T-helper 17 cell (primary cell): ENCODE measurements around the gene PPP2R5B. TPM values are rescaled to one million over a fixed set of nuclear protein-coding genes. Genes with fewer than 3 reads are reported as not detected.

Experiments
- ATAC-seq: fragments of 150-1000 bp; cut with Tn5 transposase; 2 replicates; pipeline ENCODE4 v1.10.0; 2021; ENCODE audit warnings: mild to moderate bottlenecking, moderate library complexity
- DNase-seq, 3 donors: peaks; one replicate each; pipeline versions ENCODE4 v3.0.0 to v3.0.0-alpha.2; 2020 to 2021
- H3K9me3 ChIP-seq: one replicate; pipeline ENCODE4 v1.7.0; 2013; ENCODE audit warnings: low read length, mild to moderate bottlenecking; ENCODE audit not compliant: control insufficient read depth, poor library complexity, severe bottlenecking
- H3K27ac Mint-ChIP-seq: one replicate; pipeline ENCODE4 v1.8.0; 2022; ENCODE audit warnings: mild to moderate bottlenecking, moderate library complexity, mixed read lengths
- H3K27me3 Mint-ChIP-seq: one replicate; pipeline ENCODE4 v1.8.0; 2022; ENCODE audit warnings: mixed read lengths
- H3K36me3 Mint-ChIP-seq: one replicate; pipeline ENCODE4 v1.8.0; 2022; ENCODE audit warnings: low read depth, mixed read lengths
- H3K4me1 Mint-ChIP-seq: one replicate; pipeline ENCODE4 v1.8.0; 2022; ENCODE audit warnings: mild to moderate bottlenecking, mixed read lengths
- H3K4me3 Mint-ChIP-seq: one replicate; pipeline ENCODE4 v1.8.0; 2022; ENCODE audit warnings: mild to moderate bottlenecking, moderate library complexity, mixed read lengths
- total RNA-seq, 4 donors: library from RNA in 2 of 4; stranded (reverse) in 2 of 4; gene quantifications; one replicate each; pipeline ENCODE4 v1.2.3 and lab custom pipeline; 2022 to 2026

Gene PPP2R5B
- total RNA-seq, 2 donors from 2014 or later = 21.5 to 25.3 TPM

GRCh38 chr11:64933213-64933934 lies 8.9 kb downstream of the PPP2R5B start:
- Mint-ChIP-seq H3K27me3 (no peaks in the 10 kb centered on the region), H3K36me3 (no peaks in the 10 kb centered on the region), H3K27ac (no peak overlapping the region), H3K4me3 (no peak overlapping the region), H3K4me1 (no peaks in the 10 kb centered on the region)
- ATAC-seq (no peak), DNase-seq (no peak)
- H3K9me3 ChIP-seq = no peaks in the 10 kb centered on the region

DNA sequence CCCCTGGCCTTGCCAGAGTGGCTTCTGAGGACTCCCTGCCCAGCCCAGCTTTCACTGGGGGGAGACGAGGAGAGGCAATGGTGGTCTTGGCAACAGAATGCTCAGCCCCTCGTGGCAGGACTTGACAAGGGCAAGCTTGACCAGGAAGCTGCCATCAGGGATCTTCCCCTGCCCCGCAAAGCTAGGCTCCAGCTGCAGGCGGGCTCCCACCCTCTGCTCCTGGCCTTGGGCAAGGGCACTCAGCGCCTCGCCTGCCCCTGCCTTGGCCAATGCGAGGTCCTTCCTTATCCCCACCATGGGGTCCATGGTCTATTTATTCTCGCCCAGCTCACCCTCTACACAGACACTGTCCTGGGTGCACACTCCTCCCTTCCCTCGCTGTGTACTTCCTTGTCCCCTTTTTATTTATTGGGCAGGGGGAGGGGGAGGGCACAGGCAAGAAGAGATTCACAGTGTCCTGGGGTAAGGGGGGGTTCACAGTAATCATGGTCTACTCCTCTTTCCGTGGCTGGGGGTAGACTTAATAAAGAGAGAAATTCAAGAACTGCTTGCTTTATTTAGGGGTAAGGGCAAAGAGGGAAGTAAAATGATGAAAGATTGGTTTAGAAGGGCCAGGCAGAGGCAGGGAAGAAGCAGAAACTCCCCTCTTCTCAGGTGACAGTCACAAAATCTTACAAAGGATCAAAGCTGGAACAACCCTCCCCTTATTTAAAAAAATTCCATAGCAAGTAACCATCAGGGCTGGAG lies 9.6 kb downstream of the PPP2R5B start:
- no peaks in the 10 kb centered on the region for H3K36me3 Mint-ChIP-seq
- H3K9me3 ChIP-seq = no peaks in the 10 kb centered on the region
- no peak overlapping the region for H3K4me3 Mint-ChIP-seq
- no peak overlapping the region for H3K27ac Mint-ChIP-seq
- DNase-seq (no peak), ATAC-seq (no peak)
- no peaks in the 10 kb centered on the region for H3K4me1 Mint-ChIP-seq
- H3K27me3 Mint-ChIP-seq = no peaks in the 10 kb centered on the region

- H3K36me3 Mint-ChIP-seq = no peaks in the 10 kb centered on the region
- no peak for DNase-seq
- H3K27ac Mint-ChIP-seq = no peak overlapping the region
- no peaks in the 10 kb centered on the region for H3K4me1 Mint-ChIP-seq
- H3K27me3 Mint-ChIP-seq = peaks cover 5% of the 10 kb centered on the region
- no peak for ATAC-seq
- H3K9me3 ChIP-seq = no peaks in the 10 kb centered on the region
- no peak overlapping the region for H3K4me3 Mint-ChIP-seq
Observed at GRCh38 chr11:64934682-64935358, 10.3 kb downstream of the PPP2R5B start.

DNA sequence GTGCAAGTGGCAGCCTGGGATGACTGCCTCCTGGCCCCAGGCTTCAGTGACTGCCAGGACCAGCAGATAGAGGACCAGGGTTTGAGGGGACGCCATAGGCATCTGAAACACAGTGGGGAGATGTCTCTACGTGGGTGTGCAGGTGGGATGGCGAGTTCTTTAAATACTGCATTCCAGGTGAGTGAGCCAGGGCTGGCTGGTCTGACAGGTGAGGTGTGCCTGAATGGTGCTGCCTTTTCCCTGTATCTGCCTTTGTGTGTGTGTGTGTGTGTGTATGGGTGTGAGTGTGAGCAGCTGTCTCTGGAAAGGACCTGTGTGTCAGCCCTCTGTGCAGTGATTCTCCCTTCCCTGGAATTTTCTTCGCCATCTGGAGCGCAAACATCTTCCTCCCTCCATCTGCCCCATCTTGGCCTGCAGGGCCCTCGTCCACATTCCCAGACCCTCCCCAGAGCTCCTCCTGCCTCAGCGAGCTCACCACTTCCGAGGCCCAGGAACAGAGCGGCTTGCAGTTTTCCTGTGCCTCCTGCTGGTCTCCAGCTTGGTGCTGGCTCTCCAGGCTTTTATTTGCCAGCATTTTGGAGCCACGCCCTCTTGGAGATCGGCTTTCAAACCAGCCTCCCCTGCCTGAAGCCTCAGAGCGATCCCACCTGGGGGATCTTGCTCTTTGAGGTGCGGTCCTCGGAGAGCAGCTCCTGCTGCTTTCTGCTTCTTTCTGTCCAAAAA lies 11.0 kb downstream of the PPP2R5B start, which contains the start of gene GPHA2:
Gene GPHA2, minus strand, starts transcription at position 535 of the 723 bp plus-strand sequence. Its CDS starts 433 bp downstream, at position 102.
- H3K27ac Mint-ChIP-seq = no peak within 1 kb of the TSS
- H3K9me3 ChIP-seq = no peaks in the 10 kb centered on the region
- H3K4me3 Mint-ChIP-seq = no peak within 1 kb of the TSS
- peaks cover 8% of the 10 kb centered on the region for H3K27me3 Mint-ChIP-seq
- no peaks in the 10 kb centered on the region for H3K4me1 Mint-ChIP-seq
- no peak for ATAC-seq
- H3K36me3 Mint-ChIP-seq = no peaks in the 10 kb centered on the region
- DNase-seq = no peak

- ATAC-seq = no peak
- H3K27me3 Mint-ChIP-seq = peaks cover 11% of the 10 kb centered on the region
- H3K27ac Mint-ChIP-seq = no peak overlapping the region
- no peak for DNase-seq
- H3K9me3 ChIP-seq = no peaks in the 10 kb centered on the region
- no peaks in the 10 kb centered on the region for H3K4me1 Mint-ChIP-seq
- no peaks in the 10 kb centered on the region for H3K36me3 Mint-ChIP-seq
- no peak overlapping the region for H3K4me3 Mint-ChIP-seq
Observed at GRCh38 chr11:64936539-64936938, 12.1 kb downstream of the PPP2R5B start.

DNA sequence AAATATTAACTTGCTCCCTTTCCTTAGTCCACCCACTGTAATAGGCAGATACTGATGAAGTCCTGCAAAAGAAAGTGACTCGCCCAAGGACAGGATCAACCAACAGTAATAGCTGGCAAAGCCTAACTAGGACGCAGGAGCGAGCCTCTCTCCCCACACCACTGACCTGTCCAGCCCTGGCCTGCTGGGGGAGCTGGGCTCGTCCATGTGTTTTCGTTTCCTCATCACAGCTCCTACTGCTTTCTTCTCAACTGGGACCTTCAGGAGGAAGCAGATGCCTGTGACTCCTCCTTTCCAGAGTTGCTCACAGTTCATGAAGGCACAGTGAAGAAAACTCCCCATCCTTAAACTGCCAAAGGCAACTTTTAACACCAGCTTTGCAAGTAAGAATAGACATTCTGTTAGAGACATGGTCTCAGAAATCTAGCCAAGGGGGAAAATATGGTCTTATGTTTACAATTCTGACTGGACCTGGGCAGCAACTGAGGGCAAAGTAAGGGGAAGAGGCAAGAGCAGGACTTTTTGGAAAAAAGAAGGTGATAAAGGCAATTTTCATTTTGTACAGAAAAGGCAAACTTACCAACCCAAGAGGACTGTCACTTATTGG lies 22.8 kb downstream of the PPP2R5B start:
- H3K9me3 ChIP-seq = no peaks in the 10 kb centered on the region
- no peak for DNase-seq
- Mint-ChIP-seq H3K27ac (no peak overlapping the region), H3K4me3 (no peak overlapping the region), H3K4me1 (no peaks in the 10 kb centered on the region), H3K27me3 (peaks cover 23% of the 10 kb centered on the region), H3K36me3 (no peaks in the 10 kb centered on the region)
- no peak for ATAC-seq

DNA sequence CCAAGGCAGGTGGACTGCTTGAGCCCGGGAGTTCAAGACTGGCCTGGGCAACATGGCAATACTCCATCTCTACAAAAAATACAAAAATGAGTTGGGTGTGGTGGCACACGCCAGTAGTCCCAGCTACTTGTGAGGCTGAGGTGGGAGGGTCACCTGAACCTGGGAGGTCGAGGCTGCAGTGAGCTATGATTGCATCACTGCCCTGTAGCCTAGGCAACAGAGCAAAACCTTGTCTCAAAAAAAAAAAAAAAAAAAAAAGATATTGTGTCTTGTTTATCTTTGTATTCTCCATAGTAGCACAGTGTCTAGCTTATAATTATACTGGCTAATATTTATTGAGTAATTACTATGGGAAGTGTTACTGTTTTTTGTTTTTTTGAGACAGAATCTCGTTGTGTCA lies 27.0 kb downstream of the PPP2R5B start:
- Mint-ChIP-seq H3K36me3 (no peaks in the 10 kb centered on the region), H3K4me3 (no peak overlapping the region), H3K27me3 (peaks cover 16% of the 10 kb centered on the region), H3K4me1 (no peaks in the 10 kb centered on the region), H3K27ac (no peak overlapping the region)
- DNase-seq = no peak
- ATAC-seq = no peak
- H3K9me3 ChIP-seq = no peaks in the 10 kb centered on the region

GRCh38 chr11:64954201-64954600 lies 29.7 kb downstream of the PPP2R5B start:
- no peak for ATAC-seq

DNA sequence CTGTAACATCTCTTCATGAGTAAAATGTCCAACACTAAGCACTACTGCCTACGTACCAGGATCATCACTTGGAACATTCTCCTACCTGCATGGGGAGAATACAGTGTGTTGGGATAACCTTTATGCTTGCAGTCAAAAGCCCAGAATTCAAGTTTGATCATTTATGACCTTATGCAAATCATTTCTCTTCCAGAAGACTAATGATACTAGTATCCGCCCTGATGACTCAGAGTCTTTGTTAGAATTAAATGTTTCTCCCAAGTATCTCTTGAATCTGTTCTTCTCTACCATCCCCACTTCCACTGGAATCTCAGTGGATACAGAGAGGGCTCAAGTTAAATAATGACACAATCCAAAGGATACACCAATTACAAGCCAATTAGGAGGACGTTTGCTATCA lies 35.0 kb downstream of the PPP2R5B start:
- H3K9me3 ChIP-seq = no peaks in the 10 kb centered on the region
- no peaks in the 10 kb centered on the region for H3K4me1 Mint-ChIP-seq
- ATAC-seq (no peak), DNase-seq (no peak)
- no peak overlapping the region for H3K4me3 Mint-ChIP-seq
- H3K27me3 Mint-ChIP-seq = peaks cover 15% of the 10 kb centered on the region
- H3K36me3 Mint-ChIP-seq = no peaks in the 10 kb centered on the region
- no peak overlapping the region for H3K27ac Mint-ChIP-seq

More at GRCh38 chr11:64954201-64954600, 29.7 kb downstream of the PPP2R5B start:
- H3K27me3 Mint-ChIP-seq = peaks cover 16% of the 10 kb centered on the region
- no peak overlapping the region for H3K27ac Mint-ChIP-seq
- H3K36me3 Mint-ChIP-seq = no peaks in the 10 kb centered on the region
- no peaks in the 10 kb centered on the region for H3K4me1 Mint-ChIP-seq
- no peak for DNase-seq
- H3K9me3 ChIP-seq = no peaks in the 10 kb centered on the region
- no peak overlapping the region for H3K4me3 Mint-ChIP-seq

DNA sequence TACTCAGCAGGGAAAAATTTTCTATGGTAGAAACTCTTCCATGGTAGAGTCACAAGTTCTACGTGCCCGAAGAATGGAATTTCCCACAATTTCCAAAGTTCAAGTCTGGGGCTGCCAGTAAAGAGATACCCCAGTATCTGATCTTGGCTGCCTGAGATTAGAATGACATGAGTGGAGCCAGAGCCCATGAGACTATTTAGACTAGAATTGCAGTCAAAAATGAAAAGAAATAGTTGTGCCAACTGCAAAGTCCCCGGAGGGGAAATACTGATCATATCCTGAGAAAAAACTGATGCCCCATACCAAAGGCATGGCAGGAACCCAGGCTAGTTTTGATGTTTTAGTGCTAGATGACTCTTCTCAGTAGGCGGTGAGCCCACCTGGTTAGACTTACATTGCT lies 36.2 kb downstream of the PPP2R5B start:
- Mint-ChIP-seq H3K4me1 (peaks cover 2% of the 10 kb centered on the region), H3K36me3 (no peaks in the 10 kb centered on the region), H3K27me3 (peaks cover 15% of the 10 kb centered on the region), H3K27ac (no peak overlapping the region), H3K4me3 (no peak overlapping the region)
- H3K9me3 ChIP-seq = no peaks in the 10 kb centered on the region
- ATAC-seq = no peak
- DNase-seq = no peak

GRCh38 chr11:64963072-64963631 lies 38.7 kb downstream of the PPP2R5B start:
- H3K9me3 ChIP-seq = no peaks in the 10 kb centered on the region
- DNase-seq (no peak), ATAC-seq (no peak)
- Mint-ChIP-seq H3K4me1 (peaks cover 2% of the 10 kb centered on the region), H3K27ac (no peak overlapping the region), H3K36me3 (peaks cover 2% of the 10 kb centered on the region), H3K4me3 (no peak overlapping the region), H3K27me3 (peaks cover 15% of the 10 kb centered on the region)

DNA sequence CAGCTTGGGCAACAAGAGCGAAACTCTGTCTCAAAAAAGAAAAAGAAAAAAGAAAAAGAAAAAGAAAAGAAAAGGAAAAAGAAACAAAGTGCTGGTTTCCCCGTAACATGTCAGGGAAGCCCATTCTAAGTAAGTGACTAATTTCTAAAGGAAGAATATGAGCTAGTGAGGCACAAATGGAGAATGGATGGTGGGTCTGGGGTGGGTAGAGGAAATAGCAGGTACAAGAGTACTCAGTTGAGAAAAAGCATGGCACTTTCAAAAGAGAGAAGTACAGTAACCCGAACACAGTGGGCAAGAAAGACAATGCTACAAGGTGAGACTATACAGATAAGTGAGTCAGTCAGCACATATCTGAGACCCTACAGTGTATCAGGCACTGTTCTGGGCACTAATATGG lies 42.9 kb downstream of the PPP2R5B start:
- H3K27ac Mint-ChIP-seq = no peak overlapping the region
- no peaks in the 10 kb centered on the region for H3K9me3 ChIP-seq
- no peak overlapping the region for H3K4me3 Mint-ChIP-seq
- H3K4me1 Mint-ChIP-seq = peaks cover 14% of the 10 kb centered on the region
- peaks cover 2% of the 10 kb centered on the region for H3K36me3 Mint-ChIP-seq
- peaks cover 6% of the 10 kb centered on the region for H3K27me3 Mint-ChIP-seq
- ATAC-seq (no peak), DNase-seq (no peak)
